Neural progenitor cell (in vitro differentiated cells): Measurements from ENCODE around the gene AHSA1.

Experiments
- EZH2 ChIP-seq: fragments of 200-600 bp; sonication (generic); IDR thresholded peaks from 2 replicates; pipeline ENCODE4 v1.6.1; 2017; ENCODE audit warnings: antibody characterized with exemption, mild to moderate bottlenecking, moderate library complexity
- EZH2phosphoT487 ChIP-seq: fragments of 200-600 bp; sonication (generic); IDR thresholded peaks from 2 replicates; pipeline ENCODE4 v1.6.1; 2017; ENCODE audit warnings: antibody characterized with exemption
- TF ChIP-seq, protein P1 (sequence below): fragments of 200-600 bp; sonication (generic); IDR thresholded peaks from 2 replicates; pipeline ENCODE4 v1.5.1; 2017; ENCODE audit warnings: antibody characterized with exemption, mild to moderate bottlenecking

DNA sequence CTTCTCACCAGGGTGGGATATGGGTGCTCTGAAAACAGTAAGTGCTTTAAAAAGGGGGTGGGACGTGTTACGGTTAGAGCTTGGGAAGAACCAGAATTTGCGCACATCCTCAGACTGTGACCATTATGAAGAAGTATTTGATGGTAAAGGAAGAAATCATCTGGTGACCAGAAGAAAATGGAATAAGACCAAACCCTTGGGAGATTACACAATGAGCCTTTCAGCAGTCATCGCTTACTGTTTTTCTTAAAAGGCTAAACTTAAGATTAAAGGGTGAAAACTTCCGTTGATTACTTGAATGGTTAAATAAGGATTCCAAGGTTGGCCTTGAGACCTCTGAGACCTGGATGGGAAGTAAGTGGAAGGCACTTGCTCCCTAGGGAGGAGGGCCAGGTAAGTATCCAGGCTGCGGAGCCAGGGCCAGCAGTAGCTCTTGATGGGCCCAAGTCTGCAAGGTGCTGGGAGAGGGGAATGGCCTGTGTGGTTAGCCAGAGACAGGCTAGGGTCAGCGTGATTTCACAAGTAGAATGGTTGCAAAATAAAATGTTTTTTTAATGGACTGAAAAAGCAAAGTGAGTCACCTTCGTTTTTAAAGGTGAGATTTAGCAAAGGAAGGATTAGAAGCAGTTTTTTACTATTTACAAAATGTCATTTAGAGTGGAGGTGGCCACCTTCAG is 53.7 kb downstream of the AHSA1 start:
- TF ChIP-seq, protein P1, sequence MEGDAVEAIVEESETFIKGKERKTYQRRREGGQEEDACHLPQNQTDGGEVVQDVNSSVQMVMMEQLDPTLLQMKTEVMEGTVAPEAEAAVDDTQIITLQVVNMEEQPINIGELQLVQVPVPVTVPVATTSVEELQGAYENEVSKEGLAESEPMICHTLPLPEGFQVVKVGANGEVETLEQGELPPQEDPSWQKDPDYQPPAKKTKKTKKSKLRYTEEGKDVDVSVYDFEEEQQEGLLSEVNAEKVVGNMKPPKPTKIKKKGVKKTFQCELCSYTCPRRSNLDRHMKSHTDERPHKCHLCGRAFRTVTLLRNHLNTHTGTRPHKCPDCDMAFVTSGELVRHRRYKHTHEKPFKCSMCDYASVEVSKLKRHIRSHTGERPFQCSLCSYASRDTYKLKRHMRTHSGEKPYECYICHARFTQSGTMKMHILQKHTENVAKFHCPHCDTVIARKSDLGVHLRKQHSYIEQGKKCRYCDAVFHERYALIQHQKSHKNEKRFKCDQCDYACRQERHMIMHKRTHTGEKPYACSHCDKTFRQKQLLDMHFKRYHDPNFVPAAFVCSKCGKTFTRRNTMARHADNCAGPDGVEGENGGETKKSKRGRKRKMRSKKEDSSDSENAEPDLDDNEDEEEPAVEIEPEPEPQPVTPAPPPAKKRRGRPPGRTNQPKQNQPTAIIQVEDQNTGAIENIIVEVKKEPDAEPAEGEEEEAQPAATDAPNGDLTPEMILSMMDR = no peak
- TF ChIP-seq EZH2 (no peak), EZH2phosphoT487 (no peak)
